ENCODE results near the gene IL4R.

- no peak for TF ChIP-seq CTCF (IDR thresholded peaks at IDR 0.05 in 2 of 3, conservative IDR thresholded peaks at IDR 0.05 in 1 of 3; ENCODE audit: borderline replicate concordance in 1 of 3, insufficient read depth in 1 of 3, low read depth in 2 of 3, low read length in 2 of 3)
- TF ChIP-seq POLR2AphosphoS5 (IDR thresholded peaks at IDR 0.05; ENCODE audit: low read depth, low read length), result no peak
Observed at GRCh38 chr16:27364493-27365141, 50.8 kb downstream of the IL4R start.
